ENCODE data around the gene HIVEP3.

HIVEP3 gene

DNA sequence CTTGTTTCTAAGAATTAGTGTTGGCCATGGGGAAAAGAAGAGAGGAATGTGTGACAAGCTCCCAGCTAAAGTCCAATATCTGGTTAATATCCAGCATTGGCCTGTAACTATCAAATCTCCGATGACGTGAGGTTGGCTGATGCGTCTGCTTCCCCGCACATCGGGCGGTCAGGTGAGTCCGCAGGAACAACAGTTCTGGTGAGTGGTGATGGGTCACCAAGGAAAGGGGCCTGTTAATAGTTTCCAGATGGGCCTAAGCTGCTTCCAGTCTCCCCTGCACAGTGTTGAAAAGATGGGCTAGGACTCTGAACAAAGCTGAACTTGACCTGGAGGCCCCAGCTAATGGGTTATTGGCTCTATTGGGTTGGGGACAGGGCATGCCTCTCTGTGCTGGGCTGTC is 241.1 kb downstream of the HIVEP3 start:
- no peak for DNase-seq

DNA sequence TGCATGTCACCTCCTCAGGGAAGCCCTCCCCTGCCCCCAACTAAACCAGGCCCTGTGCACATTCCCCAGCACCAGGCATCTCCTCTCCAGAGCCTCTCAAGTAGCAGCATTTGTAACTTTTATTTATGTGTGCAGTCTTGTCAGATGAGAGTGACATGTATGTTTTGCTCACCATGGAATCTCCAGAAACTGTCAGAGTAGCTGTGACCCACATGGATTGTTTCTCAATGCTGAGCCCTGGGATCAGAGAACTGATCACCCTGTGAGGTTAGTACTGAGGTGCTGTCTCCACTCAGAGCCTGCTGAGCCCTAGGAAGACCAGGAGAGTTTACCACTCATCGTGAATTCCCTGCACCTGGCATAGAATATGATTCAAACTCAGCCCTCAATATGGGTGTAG is 243.3 kb downstream of the HIVEP3 start:
- no peak for DNase-seq

DNA sequence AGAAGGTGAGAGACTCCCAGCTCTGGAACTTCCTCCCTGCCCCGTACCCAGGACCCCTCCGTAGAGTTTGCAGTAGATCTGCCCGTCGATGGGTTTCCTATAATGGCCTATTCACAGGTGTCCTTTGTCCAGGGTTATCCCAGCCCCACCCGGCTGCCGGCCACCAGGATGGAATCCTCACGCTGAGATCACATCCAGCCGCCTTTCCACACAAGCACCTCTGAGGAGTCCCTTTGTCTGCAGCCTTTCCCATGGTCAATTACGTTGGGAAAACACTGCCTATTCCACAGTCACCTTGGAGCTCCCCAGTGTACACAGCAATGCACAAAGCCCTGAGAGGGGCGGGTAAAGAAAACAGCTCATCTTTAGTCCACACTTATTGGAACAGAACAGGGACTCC is 244.2 kb downstream of the HIVEP3 start:
- DNase-seq, result no peak

DNA sequence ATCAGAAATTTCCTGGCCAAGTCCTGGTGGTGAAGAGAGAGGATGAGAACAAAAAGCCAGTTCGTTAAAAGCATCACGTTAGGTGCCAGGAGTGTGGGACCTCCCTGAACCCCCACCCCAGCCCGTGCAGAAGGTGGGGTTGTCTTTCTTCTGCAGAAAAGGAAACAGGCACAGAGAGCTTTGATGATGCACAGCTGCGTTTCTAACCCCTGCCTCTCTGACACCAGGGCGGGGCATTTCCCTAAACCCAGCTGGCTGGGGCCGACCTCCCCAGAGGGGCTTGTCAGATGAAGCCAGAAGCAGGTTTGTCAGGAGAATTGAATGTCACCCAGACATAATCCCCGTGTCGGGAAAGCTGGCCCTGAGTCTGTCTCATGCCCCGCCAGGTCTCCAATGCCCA is 244.9 kb downstream of the HIVEP3 start:
- DNase-seq, result peak; percentile 47

DNA sequence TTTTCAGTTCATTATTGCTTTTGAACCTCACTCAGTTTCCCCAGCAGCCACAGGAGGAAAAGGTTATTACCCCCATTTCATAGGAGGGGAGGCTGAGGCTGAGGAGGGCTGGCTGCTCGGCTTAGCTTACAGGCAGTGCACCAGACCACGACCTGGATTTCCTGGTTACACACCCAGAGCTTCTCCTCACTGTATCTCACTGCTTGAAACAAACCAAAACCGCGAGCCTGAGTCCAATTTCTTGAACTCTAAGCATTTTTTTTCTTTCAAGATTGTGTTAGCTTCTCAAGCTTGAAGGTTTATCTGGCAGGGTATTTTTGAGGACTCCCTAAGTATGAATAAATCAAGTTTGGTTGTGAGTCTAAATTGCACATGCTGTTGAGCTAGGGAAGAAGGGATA is 245.3 kb downstream of the HIVEP3 start:
- peak; percentile 45 for DNase-seq

DNA sequence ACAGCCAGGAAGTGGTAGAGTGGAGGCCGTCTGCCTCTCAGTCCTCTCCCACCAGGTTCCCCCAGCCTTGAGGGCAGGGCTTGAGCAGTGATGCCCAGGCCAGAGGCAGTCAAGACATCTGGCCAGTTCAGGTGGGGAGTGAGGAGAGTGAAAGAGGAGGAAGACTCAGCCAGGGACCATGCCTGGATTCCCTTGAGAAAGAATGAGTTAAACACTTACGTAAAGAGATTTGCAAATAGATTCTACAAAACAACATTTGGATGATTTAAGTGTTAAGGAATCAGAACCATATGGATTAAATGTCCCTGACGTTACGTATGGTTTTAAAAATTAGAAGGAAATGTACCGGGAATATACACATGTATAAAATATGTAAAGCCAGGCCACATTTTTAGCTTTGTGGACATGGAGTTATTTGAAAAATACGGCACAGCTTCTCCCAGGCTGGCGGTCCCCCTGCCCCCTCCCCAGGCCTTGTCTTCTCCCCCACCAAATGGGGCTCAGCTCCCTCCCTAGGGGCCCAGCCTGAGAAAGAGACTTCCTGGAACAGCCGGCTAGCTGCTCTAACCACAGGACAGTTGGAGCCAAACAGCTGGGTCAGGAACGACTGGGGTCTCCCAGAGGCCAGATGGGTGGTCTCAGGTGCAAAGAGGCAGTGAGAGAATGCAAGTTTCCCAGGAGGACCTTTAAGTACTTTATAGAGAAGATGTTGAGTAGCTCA is 245.9 kb downstream of the HIVEP3 start:
- no peak for DNase-seq

DNA sequence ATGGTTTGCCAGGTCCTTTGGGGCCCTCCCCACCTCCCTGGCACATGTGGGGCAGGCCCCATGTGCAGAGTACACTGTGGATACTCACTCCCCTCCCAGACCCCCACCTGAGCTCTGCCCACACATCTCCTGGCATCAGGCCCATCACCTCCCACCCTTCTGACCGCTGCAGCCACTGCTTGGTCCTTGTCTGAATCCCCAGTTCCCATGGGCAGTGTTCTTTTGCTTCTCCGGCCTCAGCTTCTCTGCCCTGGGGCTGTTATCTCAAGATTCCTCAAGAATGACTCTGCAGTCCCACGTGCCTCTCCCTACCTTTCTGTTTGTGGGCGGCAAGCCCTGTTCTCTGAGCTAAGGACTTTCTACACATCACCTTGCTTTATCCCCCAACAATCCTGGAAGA is 246.5 kb downstream of the HIVEP3 start:
- DNase-seq, result peak; percentile 14

DNA sequence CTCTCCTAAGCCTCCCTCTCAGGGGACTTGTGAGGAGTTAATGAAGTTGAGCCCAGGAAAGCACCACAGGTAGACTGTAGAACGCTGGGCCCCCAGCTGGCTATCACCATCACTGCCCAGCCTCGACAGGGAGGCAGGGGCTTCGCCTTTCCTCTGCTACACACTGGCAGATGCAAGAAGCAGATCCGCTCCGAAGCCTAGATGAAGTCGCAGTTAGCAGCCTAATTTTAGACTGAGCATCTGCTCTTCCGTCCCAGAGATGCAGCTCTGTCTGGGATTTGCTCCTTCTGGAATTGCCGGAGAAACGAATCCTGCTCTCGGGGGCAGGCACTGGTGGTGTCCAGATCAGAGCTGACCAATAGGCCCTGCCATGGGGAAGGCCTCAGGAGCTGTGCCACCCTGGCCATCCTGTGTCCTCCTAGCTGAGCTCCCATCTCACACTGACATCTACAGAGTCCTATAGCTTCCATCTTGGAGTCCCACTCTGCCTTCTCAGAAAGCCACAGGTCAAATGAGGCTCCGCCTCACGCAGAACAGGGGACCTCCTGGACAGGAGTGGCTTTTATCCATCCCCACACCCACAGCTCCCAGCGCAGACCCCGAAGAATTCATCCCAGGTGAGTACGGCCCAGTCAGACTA is 247.5 kb downstream of the HIVEP3 start:
- no peak for DNase-seq

DNA sequence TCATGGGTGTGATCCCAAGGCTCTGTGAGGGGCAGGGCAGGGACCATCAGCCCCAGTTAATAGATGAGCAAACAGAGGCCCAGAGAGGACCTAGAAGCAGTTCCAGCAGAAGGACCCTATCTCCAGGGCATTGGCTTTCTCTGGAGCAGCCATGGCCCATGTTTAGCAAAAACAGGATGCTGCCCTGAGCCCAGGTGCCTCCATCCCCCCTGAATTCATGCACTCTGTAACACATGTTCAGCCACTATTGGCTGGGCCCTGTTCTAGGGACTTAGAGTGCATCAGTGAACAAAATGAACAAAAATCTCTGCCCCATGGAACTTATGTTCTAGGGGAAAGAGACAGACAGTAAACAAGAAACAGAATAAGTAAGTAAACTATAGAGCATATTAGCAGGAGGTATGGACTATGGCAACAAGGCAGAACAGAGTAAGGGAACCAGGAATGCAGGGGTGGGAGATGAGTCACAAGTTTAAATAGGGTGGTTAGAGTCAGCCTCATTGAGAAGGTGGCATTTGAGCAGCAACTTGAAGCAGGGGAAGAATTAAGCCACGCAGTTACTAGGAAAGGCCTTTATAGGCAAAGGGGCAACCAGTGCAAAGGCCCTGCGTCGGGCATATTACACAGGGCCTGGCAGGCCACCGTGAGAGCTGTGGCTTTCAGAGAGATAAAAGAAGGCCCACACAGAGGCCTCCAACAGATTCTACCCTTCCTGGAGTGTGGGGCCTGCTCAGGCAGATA is 248.3 kb downstream of the HIVEP3 start:
- DNase-seq, result no peak

DNA sequence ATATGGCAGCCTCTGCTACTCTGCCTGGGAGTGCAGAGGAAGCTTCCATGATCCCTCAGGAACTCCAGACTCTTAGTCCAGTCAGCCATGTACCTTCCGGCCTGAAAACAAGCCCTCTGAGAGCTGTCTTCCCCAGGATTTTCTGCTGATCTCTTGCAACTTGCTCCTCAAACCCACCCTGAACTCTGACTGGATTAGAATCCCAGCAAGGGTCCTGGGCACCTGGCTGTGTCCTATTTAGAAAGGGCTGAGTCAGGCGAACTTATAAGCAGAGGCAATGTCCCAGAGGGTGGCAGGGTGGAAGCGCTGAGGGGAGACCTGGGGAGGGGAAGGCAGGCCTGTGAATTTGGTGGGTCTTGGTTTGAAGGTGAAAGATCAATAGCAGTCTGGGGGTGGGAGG is 249.8 kb downstream of the HIVEP3 start:
- no peak for DNase-seq

DNA sequence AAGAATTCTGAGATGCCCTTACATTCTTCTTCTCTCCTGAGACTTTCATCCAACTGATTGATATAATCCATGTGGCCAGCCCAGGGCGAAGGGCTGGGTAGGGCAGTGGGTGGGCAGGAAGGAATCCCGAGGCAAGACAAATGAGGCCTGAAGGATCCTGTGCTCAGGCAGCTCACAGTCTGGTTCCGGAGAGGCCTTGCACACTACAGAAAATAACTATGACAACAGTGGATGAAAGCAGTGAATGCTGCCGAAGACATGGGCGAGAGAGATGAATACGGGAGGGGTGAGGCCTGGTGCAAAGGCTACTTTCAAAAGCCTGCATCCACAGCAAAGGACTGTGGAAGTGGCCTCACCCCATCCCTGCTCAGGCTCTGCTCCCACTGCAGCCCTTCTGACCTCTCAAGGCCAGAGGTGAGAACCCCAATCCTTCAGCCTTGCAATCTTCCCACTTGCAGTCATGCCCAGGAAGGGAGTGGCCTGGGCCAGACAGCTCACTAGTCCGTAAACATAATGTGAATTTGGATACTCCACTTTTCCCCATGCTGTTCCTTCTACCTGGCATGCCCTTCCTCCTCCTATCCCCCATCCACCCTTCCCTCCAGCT is 250.6 kb downstream of the HIVEP3 start:
- DNase-seq, result no peak

DNA sequence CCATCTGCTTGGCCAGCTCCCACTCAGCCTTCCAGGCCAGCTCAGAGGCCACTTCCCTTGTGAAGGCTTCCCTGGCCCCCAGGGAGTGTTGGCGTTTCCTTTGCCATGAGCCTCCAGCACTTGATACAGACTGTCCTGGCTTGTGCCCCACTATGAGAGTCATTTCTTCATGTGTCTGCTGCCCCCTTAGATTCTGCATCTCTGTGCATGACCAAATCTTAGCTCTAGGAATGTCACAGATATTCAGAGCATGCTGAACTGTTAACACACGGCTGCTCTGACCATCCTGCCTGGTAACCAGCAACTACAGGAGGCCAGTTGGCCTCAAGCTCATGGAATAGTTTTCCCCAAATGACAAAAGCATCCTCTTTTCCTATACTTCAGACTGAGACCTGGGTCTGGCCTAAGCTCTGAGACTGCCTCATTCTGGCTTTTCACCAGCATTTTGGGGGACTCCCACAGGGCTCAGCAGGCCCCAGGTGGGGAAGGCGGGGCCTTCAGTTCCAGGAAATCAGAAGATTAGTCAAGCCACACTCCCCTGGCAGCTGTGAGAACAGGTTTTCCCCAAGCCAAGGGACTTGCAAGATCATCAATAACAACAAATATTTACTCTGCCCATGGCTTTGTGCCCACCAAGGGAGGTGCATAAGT is 251.6 kb downstream of the HIVEP3 start:
- peak; percentile 59 for DNase-seq

DNA sequence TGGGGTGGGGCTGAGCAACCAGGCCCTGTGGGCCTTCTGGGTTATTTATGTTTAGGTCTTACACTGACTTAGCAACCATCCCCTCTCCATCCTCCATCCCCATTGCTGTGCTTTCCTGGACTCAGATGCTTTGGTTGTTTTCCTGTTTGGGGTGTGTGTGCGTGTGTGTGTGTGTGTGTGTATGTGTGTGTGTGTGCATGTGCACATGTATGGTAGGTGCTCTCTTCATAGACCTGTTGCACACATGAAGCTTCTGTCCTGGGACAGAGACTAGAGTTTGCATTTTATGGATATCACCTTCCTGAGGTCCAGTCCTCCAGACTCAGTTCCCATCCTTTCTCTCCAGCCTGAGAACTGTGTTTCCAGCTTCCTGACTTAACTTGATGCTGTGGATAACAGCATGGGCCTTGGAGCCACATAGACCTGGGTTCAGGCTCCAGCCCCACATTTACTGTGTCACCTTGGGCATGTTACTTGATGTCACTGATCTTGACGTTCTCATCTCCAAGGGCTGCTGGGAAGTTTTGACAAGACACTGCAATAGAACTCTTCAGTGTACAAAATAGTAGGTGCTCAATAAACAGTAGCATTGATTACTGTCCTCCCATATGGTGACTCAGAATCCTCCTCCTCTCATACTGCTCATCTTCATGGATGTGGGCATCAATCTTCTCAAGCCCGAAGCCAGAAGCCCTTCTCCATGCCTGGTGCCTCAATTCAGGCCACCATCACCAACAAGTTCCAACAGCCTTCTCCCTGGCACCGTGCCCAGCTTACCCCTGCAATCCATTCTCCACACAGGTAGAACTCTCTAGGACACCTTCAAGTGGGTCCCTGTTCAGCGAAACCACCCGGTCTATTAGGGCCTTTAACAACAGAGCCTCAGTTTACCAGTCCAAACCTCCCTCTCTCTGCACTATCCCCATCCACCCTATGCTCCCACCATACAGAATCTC is 252.5 kb downstream of the HIVEP3 start:
- no peak for DNase-seq

DNA sequence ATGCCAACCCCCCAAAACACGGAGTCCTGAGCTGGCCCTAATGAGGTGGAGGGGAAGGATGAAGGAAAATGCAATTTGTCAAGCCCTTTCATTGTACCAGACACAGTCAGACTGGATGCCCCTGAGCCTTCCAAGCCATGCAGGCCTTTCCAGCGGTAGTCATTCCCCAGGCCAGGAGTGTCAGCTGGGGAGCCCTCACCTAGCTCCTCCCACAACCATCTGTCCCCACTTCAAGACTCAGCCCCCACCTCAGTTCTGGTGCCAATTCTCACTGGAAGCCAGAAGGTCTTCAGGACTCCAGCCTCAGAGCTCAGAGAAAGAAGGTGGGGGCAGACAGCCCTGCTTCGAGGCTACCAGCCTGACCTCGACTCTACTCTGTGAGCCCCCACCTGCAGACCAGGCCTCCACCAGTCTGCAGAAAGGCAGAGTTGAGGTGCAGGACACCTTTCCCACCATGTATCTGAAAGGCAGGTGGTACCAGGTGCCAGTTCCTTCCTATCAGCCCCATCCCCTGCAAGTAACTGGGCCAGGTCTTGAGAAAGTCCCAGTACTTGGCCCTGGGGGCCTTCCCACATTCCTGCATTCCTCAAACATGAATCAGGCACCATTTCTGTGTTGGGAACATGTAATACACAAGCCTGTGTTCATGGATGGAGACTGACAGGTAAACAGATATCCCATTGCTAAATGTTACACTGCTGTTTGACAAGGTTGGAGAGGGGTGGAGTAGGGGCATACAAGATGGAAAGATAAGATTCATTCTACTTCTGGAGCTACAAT is 253.7 kb downstream of the HIVEP3 start:
- DNase-seq, result no peak

DNA sequence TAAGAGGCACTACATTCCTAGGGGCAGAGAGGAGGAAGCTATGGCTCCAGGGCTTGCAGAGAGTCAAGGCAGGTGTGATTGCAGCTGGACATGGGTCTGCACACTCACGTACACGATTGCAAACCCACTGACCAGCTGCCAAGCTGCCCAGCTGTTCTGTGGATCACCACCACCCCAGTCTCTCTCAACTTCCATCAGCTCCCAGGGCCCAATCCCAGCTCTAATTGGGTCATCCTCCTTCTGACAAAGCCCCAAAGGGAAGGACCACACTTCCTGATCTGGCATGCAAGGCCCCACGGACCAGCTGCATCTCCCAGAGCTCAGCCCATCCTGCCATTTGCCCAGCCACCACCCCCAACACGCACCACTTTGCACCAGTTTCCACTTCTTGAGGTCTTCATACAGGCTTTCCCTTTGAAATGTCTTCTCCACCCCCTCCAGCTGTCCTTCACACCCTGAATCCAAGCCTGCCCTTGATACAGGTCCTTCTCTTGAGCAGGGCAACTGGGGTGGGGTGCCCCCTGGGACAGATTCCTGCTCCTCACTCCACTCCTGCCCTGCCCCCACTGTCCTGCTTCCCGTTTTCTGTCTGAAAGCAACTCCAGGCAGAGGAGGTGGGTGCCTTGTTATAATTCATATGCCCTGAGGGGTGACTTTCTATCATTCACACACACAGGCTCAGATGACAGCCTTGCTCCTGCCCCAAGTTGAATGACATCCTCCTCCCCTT is 254.9 kb downstream of the HIVEP3 start:
- no peak for DNase-seq

DNA sequence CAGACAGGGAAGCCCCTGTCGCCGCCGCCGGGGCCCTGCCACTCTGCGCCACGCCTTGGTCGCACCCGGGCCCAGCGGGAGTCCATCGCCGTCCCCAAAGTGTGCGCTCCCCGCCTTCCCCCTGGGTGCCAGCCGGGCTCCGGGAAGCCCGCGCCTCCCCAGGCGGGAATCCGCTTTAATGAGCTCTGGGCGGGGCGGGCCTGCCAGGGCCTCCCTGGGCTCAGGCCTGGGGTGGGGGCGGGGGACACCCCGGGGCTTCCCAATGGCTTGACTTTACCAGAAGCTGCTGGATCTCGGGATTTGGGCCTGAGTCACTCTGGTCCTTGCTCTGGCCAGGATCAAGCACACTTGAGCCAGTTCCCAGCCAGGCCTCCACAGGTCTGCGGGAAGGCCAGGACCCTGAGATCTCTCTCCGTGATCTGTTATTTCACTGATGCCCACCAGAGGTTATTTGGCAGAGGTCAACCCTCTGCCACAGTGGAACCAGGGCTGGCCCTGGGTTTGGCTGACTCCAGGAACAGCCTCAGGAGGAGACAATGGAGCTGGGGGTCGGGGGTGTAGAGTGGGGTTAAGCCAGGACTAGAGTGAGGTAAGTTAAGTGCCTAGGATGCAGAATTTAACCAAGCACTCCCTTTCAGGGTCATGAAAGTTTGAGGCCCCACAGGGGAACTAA is 255.8 kb downstream of the HIVEP3 start:
- no peak for DNase-seq

DNA sequence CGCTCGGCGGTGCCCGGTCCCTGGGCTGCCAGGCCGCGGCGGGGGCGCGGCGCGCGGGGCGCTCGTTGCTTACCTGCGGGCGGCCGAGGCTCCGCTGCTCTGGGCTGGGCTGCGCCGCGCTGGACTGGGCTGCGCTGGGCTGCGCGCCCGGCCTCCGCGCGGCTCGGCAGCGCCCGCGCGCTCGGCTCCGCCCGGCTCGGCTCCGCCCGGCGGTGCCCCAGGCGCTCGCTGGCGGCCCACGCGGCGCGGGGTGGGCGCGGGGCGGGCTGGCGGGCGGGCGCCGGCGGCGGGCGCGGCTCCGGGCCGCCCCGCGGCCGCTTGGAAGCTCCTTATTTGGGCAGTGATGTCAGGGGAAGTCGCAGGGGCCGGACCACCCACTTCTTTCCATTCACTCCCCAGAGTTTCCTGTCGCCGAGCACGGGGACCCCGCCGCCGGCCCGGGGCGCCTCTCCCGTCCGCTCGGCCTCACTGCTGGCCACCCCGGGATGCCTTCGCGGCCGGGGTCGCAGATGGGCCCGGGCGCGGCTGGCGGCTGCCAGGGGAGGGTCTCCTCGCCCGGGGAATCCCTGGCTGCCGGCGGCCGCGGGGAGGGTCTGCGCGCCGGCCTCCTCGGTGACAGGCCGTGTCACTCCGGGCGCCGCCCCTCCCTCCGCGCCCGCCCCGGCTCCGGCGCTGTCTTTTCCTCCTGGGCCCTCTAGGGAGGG is 256.5 kb downstream of the HIVEP3 start:
- DNase-seq, result peak; percentile 78

DNA sequence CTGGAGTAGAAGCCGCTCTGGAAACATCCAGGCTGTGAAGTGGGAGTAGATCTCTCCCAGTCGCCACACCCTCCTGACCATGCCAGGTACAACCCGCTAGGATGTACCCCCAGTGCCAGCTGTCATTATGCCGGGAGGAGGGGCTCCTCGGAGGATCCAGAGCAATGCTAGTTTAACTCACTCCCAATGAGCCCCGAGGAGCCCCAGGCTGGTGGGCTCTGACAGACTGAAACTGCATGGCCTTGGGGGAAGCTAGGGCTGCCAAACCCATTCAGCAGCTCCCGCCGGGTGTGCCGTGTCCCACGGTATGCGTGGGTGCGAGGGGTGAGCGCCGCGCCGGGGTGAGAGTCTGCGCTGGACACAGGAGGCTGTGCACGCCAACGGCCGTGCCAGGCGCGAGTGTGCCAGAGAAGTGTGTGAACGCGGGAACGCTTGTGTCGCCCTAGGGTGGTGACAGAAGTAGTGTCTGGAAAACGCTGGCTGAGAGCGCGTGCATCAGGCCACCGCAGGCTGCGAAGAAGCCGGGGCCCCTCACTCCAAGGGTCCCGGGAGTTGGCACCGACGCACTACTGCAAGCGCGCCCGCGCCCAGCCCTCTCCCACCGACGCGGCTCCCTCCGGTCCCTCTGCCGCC is 257.2 kb downstream of the HIVEP3 start:
- DNase-seq, result no peak

All from activated T-cell treated with anti-CD3 and anti-CD28 coated beads, Interleukin-2, amount 50 U/mL, for 1 hour (primary cell).